ENCODE data around the gene CHMP6.

Gene CHMP6

GRCh38 chr17:80961541-80962330 is 29.9 kb upstream of the CHMP6 start:
- no peak for DNase-seq (ENCODE audit: low read depth)
- TF ChIP-seq CTCF (IDR thresholded peaks at IDR 0.05; ENCODE audit: low read depth, low read length, missing control alignments), result peak; percentile 4
- in situ Hi-C loops (cut with HindIII; ENCODE audit: low sequenced_read_pairs), result loop anchor here (25.0 kb wide), 1 partner anchor 524 kb away; no protein-coding TSS in a partner anchor
- no peak overlapping the region for H3K4me3 ChIP-seq (ENCODE audit: low read depth, low read length)

GRCh38 chr17:80962356-80963329 is 29.0 kb upstream of the CHMP6 start:
- DNase-seq (ENCODE audit: low read depth), result no peak
- in situ Hi-C loops (cut with HindIII; ENCODE audit: low sequenced_read_pairs), result loop anchor here (25.0 kb wide), 1 partner anchor 525 kb away; no protein-coding TSS in a partner anchor
- no peak for TF ChIP-seq CTCF (IDR thresholded peaks at IDR 0.05; ENCODE audit: low read depth, low read length, missing control alignments)
- no peak overlapping the region for H3K4me3 ChIP-seq (ENCODE audit: low read depth, low read length)

GRCh38 chr17:80963812-80964543 is 27.7 kb upstream of the CHMP6 start:
- DNase-seq (ENCODE audit: low read depth), result no peak
- H3K4me3 ChIP-seq (ENCODE audit: low read depth, low read length), result no peak overlapping the region
- TF ChIP-seq CTCF (IDR thresholded peaks at IDR 0.05; ENCODE audit: low read depth, low read length, missing control alignments), result no peak
- in situ Hi-C loops (cut with HindIII; ENCODE audit: low sequenced_read_pairs), result loop anchor here (25.0 kb wide), 1 partner anchor 527 kb away; no protein-coding TSS in a partner anchor

- TF ChIP-seq CTCF (IDR thresholded peaks at IDR 0.05; ENCODE audit: low read depth, low read length, missing control alignments), result no peak
- DNase-seq (ENCODE audit: low read depth), result no peak
- H3K4me3 ChIP-seq (ENCODE audit: low read depth, low read length), result no peak overlapping the region
- in situ Hi-C loops (cut with HindIII; ENCODE audit: low sequenced_read_pairs), result loop anchor here (25.0 kb wide), 1 partner anchor 527 kb away; no protein-coding TSS in a partner anchor
Measured at GRCh38 chr17:80964544-80964856, 27.1 kb upstream of the CHMP6 start.

- in situ Hi-C loops (cut with HindIII; ENCODE audit: low sequenced_read_pairs), result loop anchor here (25.0 kb wide), 1 partner anchor 528 kb away; no protein-coding TSS in a partner anchor
- no peak for DNase-seq (ENCODE audit: low read depth)
- no peak overlapping the region for H3K4me3 ChIP-seq (ENCODE audit: low read depth, low read length)
- TF ChIP-seq CTCF (IDR thresholded peaks at IDR 0.05; ENCODE audit: low read depth, low read length, missing control alignments), result peak; percentile 34
Measured at GRCh38 chr17:80964859-80965580, 26.6 kb upstream of the CHMP6 start.

All from astrocyte of the cerebellum (primary cell).